Heart left ventricle (tissue), 16 donors: ENCODE results near the gene TNNI3. TPM values are rescaled to one million over a fixed set of nuclear protein-coding genes. Genes with fewer than 3 reads are reported as not detected.

Experiments used
- ATAC-seq, 4 donors: fragments of 200-7000 bp; cut with Tn5 transposase; one replicate each; pipeline ENCODE4 v1.9.1; 2020 to 2022; ENCODE audit warnings: moderate library complexity in 4 of 4, mild to moderate bottlenecking in 3 of 4, moderate number of reproducible peaks in 1 of 4
- DNase-seq, 5 donors: peaks; one replicate each; pipeline ENCODE4 v3.0.0-alpha.2; 2020
- H3K27ac ChIP-seq, 12 donors: fragments of 200-600 bp; sonication (generic) in 4 of 12; one replicate each; pipeline versions ENCODE4 v1.5.0 to v1.8.0; 2016 to 2022; ENCODE audit warnings: mild to moderate bottlenecking in 2 of 12
- H3K27me3 ChIP-seq, 9 donors: fragments of 200-600 bp; sonication (generic) in 2 of 9; one replicate each; pipeline versions ENCODE4 v1.5.1 to v1.8.0; 2016 to 2022; ENCODE audit warnings: mild to moderate bottlenecking in 3 of 9
- H3K36me3 ChIP-seq, 9 donors: fragments of 200-600 bp; sonication (generic) in 2 of 9; one replicate each; pipeline versions ENCODE4 v1.5.0 to v1.8.0; 2018 to 2022; ENCODE audit warnings: mild to moderate bottlenecking in 2 of 9
- H3K4me1 ChIP-seq, 12 donors: fragments of 200-600 bp; sonication (generic) in 4 of 12; one replicate each; pipeline versions ENCODE4 v1.5.0 to v1.8.0; 2016 to 2022; ENCODE audit warnings: mild to moderate bottlenecking in 3 of 12
- H3K4me3 ChIP-seq, 12 donors: fragments of 200-600 bp; sonication (generic) in 4 of 12; one replicate each; pipeline versions ENCODE4 v1.5.0 to v1.8.0; 2017 to 2022; ENCODE audit warnings: mild to moderate bottlenecking in 9 of 12, moderate library complexity in 4 of 12
- H3K9me3 ChIP-seq, 12 donors: fragments of 200-600 bp; sonication (generic) in 4 of 12; one replicate each; pipeline versions ENCODE4 v1.5.0 to v1.8.0; 2016 to 2022; ENCODE audit warnings: mild to moderate bottlenecking in 1 of 12
- CTCF ChIP-seq, 12 donors: fragments of 200-600 bp; sonication (generic) in 4 of 12; IDR thresholded peaks; one replicate each; pipeline versions ENCODE4 v1.5.0 to v1.8.0; 2018 to 2022; ENCODE audit warnings: antibody characterized with exemption in 12 of 12, mild to moderate bottlenecking in 5 of 12
- POLR2A ChIP-seq, 2 donors: fragments of 450-650 bp; IDR thresholded peaks; one replicate each; pipeline ENCODE4 v1.6.1; 2017; ENCODE audit warnings: antibody characterized with exemption in 2 of 2, mild to moderate bottlenecking in 2 of 2, moderate library complexity in 2 of 2
- WGBS, 4 donors: extraction: QIAGEN DNeasy Blood & Tissue Kit in 2 of 4; methylation state at CpG; one replicate each; pipeline versions ENCODE4 v1.1.5 to v1.1.7; 2013 to 2018; 5-methylcytosine and 5-hydroxymethylcytosine counted together
- intact Hi-C, 10 donors: fragments of 100-400 bp; cut with DNase I; formaldehyde crosslinking; loops; one replicate each; pipeline versions ENCODE4 v1.11.1 to v1.14.2; 2022
- polyA plus RNA-seq, 2 donors: library from polyadenylated mRNA; stranded (reverse); fragments of 200-250 nt; gene quantifications; one replicate each; pipeline ENCODE4 v1.2.3, GENCODE V29; 2013
- total RNA-seq, 9 donors: library from RNA; depleted of rRNA in 2 of 9; stranded (reverse); fragments of >200 nt in 2 of 9; fragmentation: NEBNext Ultra II Directional in 3 of 9; extraction: Animal tissue kit (Norgen Biotek cat#: 25700) in 3 of 9; gene quantifications; one replicate each; pipeline versions ENCODE4 v1.1.0 to v1.2.4, GENCODE V29; 2016 to 2023
- donor health status: ischemic (EF 13 %, LVEDD 7.1; RV severe dilation, severe dysfunction).
- donor health status: healthy with polysubstance abuse.
- donor health status: DM: no; HTN: yes; CAD: no.
- donor health status: DM: no; HTN: no; CAD: no.
- donor health status: ischemic (EF 25% LVEDD 6.9; RV normal size, moderate dysfunction).
- donor health status: ischemic (EF 25% LVEDD 5.7; RV mildly dilated, moderate dysfunction).
- donor health status: healthy.
- donor health status: DM: yes; HTN: yes; CAD: no.
- donor health status: ischemic (EF 35%, LVEDD 5.7; RV mildly dilated, moderate dysfunction).
- donor health status: nonischemic (EF 11% LVEDD 7.7; RV severe dilation, severe dysfunction).
- donor health status: DM: yes; HTN: yes; CAD: no.
- donor health status: PGD.
- donor health status: ischemic (EF 29% LVEDD 5.4; RV normal size, mild dysfunction).
- donor health status: nonischemic (EF 23%, LVEDD 6.1; RV moderate dilation, normal function).

Gene TNNI3
- total and polyA plus RNA-seq, 11 donors = 1,912 to 34,502 (median 9,662) TPM

GRCh38 chr19:55115446-55116065, 42.0 kb downstream of the TNNI3 start:
- 25 to 37% (median 27%) methylated on average over 13 of the region's 13 CpGs for WGBS, 4 donors
- no peaks in the 10 kb centered on the region for H3K9me3 ChIP-seq
- no peaks in the 10 kb centered on the region for H3K27me3 ChIP-seq
- peak overlapping the region; percentile 66 to 98 (median 90) for H3K4me3 ChIP-seq
- peak overlapping the region; percentile 90 to 99 (median 96) for H3K27ac ChIP-seq
- peaks cover 0 to 14% (median 7%) of the 10 kb centered on the region in 9 donors for H3K36me3 ChIP-seq
- peaks cover 5 to 67% (median 48%) of the 10 kb centered on the region in 12 donors for H3K4me1 ChIP-seq
- ATAC-seq = peak in 1 of 4 donors; percentile 8
- intact Hi-C loops = loop anchor here in 2 of 10 donors (2.0 to 5.0 kb wide), 3 partner anchors 27 to 53 kb away; partner anchors contain the start of genes RDH13 (in 1 of the 2) and TNNI3 (in 1 of the 2)
- peak in 1 of 5 donors; percentile 68 for DNase-seq
- TF ChIP-seq POLR2A (IDR thresholded peaks at IDR 0.05) (no peak), CTCF (IDR thresholded peaks at IDR 0.05) (no peak)

GRCh38 chr19:55114566-55115145, 42.9 kb downstream of the TNNI3 start:
- Histone ChIP-seq H3K27me3 (no peaks in the 10 kb centered on the region), H3K4me3 (peak overlapping the region in 8 of 12 donors; percentile 13 to 98 (median 90)), H3K36me3 (peaks cover 0 to 21% (median 13%) of the 10 kb centered on the region in 9 donors), H3K9me3 (no peaks in the 10 kb centered on the region), H3K4me1 (peaks cover 5 to 70% (median 48%) of the 10 kb centered on the region in 12 donors), H3K27ac (peak overlapping the region; percentile 90 to 99 (median 96))
- ATAC-seq (no peak), DNase-seq (no peak)
- TF ChIP-seq POLR2A (IDR thresholded peaks at IDR 0.05) (no peak), CTCF (IDR thresholded peaks at IDR 0.05) (no peak)
- WGBS, 4 donors = 72 to 80% (median 73%) methylated on average over 9 of the region's 9 CpGs
- intact Hi-C loops = loop anchor here in 2 of 10 donors (2.0 to 5.0 kb wide), 2 partner anchors 26 to 43 kb away; partner anchors contain the start of gene TNNI3 (in 1 of the 2)

- intact Hi-C loops = loop anchor here in 1 of 10 donors (2.0 kb wide), 1 partner anchor 25 kb away; no protein-coding TSS in a partner anchor
- peak; percentile 85 to 97 (median 97) for DNase-seq
- WGBS, 4 donors = 7 to 12% (median 11%) methylated on average over 11 to 12 of the region's 12 CpGs
- Histone ChIP-seq H3K9me3 (no peaks in the 10 kb centered on the region), H3K27me3 (no peaks in the 10 kb centered on the region), H3K27ac (peak overlapping the region; percentile 82 to 99 (median 96)), H3K36me3 (peaks cover 0 to 32% (median 23%) of the 10 kb centered on the region in 9 donors), H3K4me1 (peaks cover 5 to 76% (median 47%) of the 10 kb centered on the region in 12 donors), H3K4me3 (peak overlapping the region in 8 of 12 donors; percentile 19 to 93 (median 31))
- TF ChIP-seq POLR2A (IDR thresholded peaks at IDR 0.05) (peak; percentile 22 to 69), CTCF (IDR thresholded peaks at IDR 0.05) (no peak)
- ATAC-seq = peak; percentile 60 to 77 (median 66)
Observed at GRCh38 chr19:55113570-55114039, 43.9 kb downstream of the TNNI3 start.
